Brain pericyte (primary cell): ENCODE measurements around the gene CD6.

ENCODE experiments used
- DNase-seq: peaks from one replicate; pipeline ENCODE4 v3.0.0-alpha.2; 2012; ENCODE audit warnings: low read depth, low spot score

The CD6 gene

DNA sequence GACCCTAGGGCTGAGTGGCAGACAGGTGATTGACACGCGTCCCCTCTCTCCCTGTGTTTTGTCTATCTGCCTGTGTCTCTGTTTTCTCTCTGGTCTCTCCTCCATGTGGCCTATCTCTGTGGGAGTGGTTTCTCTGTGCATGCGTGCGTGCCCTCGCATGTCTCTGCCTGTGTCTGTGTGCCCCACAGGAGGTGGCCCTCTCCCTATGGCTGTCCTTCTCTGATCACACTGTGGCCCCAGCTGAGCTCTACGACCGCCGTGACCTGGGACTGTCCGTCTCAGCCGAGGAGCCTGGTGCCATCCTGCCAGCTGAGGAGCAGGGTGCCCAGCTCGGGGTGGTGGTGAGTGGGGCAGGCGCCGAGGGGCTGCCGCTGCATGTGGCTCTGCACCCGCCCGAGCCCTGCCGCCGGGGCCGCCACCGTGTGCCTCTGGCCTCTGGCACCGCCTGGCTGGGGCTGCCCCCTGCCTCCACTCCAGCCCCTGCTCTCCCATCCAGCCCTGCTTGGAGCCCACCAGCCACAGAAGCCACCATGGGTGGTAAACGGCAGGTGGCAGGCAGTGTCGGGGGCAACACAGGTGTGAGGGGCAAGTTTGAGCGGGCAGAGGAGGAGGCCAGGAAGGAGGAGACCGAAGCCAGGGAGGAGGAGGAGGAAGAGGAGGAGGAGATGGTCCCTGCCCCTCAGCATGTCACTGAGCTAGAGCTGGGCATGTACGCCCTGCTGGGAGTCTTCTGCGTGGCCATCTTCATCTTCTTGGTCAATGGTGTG is 35.6 kb upstream of the CD6 start:
- DNase-seq = no peak

DNA sequence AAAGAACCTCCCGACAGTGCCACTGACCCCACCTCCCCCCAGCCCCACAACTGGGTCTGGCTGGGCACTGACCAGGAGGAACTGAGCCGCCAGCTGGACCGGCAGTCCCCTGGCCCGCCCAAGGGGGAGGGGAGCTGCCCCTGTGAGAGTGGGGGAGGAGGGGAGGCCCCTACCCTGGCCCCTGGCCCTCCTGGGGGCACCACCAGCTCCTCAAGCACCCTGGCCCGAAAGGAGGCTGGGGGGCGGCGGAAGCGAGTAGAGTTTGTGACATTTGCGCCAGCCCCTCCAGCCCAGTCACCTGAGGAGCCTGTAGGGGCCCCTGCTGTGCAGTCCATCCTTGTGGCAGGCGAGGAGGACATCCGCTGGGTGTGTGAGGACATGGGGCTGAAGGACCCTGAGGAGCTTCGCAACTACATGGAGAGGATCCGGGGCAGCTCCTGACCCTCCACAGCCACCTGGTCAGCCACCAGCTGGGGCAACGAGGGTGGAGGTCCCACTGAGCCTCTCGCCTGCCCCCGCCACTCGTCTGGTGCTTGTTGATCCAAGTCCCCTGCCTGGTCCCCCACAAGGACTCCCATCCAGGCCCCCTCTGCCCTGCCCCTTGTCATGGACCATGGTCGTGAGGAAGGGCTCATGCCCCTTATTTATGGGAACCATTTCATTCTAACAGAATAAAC is 34.9 kb upstream of the CD6 start:
- no peak for DNase-seq

DNA sequence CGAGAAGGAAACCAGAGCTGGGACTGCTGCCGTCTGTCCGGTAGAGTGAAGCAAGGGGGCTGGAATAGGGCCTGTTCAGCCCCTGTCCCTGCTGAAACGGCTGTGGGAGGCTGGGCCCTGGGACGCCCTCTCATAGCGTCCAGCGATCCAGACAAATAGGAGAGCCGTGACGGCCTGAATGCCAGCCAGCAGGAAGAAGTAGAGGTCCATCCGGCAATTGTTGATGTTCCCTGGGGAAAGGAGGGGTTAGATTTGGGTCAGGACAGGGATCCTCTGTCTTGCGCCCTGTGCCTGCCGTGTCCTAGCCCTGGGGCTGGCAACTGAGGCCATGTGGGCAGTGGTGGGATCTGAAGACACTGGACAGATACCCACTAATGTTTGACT is 34.3 kb upstream of the CD6 start:
- no peak for DNase-seq

DNA sequence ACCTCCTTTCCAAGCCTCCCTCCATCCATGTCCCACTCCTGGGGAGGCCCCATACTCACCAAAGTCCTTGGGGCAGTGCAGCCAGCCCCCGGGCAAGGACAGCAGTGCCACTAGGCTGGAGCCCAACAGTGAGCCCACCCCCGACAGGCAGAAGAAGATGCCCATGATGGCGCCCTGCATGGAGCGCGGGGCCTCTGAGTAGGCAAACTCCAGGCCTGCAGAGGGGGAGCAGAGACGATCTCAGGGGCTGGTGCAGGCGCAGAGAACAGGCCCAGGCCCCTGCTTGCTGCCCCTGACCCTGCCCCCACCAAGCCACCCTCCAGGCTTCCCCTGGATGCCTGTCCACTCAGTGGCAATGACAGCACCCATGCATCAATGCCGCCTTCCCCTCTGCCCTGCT is 33.7 kb upstream of the CD6 start:
- DNase-seq = no peak

DNA sequence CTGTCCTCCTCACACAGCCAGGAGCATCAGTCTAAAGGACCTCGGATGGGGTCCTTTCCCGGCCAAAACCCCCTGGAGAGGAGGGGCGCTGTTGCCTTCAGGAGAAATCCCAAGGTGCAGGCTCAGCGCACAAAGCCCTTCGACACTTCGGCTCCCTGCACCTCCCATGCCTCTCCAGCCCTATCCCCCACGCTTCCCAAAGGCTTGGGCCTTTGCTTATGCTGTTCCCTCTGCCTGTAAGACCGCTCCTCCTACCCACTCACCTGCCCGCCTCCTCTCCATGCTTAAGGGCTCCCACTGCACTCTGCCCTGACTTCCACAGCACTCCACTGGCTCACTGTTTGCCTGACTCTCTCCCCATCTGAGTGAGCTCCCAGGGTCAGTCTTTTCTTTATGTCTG is 33.0 kb upstream of the CD6 start:
- no peak for DNase-seq

DNA sequence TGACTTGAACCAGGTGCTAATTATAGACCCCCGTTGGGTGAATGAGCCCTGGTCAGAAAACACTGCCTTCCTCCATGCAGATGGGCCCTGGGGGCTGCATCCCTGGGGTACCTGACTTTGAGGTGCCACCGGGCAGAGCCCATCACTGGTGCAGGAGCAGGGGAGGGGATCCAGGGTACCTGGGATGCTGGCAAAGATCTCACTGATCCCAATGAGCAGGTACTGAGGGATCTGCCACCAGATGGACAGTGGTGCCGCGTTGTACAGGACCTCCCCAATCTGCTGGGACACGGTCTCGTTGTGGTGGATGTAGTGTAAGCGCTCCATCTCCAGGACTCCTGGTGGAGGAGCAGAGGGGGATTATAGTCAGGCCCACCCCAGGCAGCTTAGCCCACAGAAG is 32.2 kb upstream of the CD6 start:
- no peak for DNase-seq

DNA sequence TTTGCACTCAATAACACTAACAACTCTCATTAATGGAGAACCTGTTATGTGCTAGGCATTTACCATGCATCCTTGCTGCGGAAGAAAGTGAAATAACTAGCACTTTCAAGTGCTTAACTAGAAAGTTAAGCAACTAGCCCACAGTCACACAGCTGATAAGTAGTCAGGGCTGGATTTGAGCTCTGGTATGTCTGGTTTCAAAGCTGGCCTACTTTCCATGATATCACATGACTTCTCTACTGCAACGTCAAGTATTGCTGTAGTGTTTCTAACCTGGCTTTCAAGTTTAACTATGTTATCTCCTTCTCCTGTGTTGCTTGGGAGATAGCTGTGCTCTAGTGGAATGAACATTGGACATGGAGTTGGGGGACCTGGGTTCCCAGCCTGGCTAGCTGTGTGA is 31.6 kb upstream of the CD6 start:
- DNase-seq = no peak

DNA sequence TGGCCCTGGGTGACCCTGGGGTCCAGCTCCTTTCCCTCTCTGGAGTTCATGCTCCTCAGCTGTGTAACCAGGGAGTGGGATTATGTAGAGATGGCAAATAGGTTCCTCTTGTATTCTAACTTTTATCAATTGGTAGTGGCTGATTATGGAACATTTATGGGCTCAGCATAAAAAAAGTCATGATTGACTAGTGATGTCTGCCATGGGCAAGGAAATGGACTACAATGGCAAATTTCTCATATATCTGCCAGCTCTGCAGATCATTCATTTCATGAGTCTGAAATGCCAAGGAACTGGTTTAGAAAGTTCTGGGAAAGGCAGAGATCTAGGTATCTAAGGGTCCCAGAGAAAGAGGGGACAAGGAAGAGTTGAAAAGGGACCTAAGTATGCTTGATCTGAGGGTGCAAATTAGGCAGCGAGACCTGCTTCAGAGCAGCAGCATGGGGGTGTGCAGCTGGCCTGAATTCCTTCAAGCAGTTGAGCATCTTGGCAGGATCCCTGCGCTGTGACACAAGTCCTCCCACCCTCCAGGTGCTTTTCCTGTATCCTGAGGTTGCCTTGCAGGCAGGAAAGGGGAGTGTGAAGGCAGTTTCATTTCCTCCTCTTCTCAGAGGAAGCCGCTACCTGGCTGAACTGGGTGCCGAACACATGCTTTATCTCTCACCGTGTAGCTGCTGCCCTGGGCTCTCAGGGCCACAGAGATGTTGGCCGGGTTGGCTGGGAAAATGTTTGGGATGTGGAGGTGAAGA is 29.9 kb upstream of the CD6 start:
- DNase-seq = no peak

DNA sequence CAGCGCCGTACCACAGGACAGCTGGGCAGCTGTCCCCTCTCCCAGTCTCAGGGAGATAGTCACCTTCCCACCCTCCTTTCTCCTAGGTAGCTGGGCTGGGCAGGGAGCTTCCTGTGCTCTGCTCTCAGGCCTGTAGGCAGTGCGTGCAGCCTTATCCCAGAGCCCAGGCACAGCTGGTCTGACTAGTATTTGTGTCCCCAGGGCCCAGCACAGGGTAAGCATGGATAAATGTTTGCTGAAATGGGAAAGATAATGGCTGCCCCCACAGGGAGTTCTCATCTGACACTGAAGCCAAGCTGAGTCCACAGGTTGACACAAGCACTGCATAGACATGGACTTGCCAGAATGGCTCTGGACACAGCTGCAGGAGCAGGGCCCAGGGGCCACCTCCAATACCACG is 29.3 kb upstream of the CD6 start:
- DNase-seq = no peak

DNA sequence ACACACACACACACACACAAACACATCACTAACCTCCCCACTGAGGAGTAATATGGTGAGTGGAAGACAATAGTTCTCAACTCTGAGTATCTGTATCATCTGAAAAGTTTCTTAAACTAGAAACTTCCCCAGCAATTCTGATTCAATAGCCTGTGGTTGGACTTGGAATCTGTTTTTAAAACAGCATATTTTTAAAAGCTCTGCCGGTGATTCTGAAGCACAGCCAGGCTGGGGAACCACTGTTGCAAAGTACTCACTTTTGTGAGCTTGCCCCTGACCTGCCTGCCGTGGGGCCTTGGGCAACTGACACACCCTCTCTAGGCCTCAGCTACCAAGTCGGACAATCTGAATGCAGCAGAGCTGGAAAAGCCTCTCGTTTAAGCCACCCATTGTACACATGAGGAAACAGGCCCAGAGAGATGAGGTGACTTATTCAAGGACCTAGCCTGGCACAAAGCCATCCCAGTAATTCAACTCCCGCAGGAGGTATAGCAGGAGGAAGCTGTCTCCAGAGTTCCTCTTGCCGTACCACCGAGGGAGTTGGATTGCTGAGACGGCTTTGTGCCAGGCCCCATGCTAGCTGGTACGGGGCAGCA is 28.4 kb upstream of the CD6 start:
- DNase-seq = no peak

DNA sequence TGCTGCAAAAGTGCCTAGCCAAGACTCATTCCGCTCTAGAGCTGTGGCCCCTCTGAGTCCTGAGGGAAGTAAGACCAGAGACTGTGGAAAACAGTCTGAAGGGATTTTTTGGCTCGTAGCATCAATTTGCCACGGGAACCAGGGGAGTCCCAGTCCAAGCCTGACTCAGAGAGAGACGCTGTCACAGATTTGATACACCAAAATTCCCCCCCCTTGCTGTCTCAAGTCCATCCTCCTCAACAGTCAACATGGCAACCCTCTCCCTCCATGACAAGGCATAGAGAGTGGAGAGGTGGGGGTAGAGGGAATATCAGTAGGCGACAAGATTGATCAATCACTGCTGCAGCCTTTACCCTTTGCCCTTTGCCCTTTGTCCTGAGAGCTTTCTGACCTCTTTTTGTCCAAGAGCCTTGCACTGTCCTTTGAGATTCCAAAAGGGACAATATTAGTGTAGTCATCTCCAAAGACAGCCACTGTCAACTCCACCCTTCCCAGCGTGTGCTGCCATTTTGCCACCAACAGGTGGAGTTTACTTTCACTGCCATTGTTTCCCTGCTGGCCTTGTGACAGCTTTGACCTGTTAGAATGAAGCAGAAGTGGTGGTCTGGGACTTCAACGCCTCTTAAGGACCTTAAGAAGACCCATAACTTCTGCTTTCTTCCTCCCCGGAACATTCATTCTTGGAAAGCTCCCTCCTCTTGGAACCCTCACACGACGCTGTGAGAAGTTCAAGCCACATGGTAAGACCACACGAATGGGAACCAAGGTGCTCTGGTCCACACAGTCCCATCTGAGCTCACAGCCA is 26.8 kb upstream of the CD6 start:
- DNase-seq = no peak

DNA sequence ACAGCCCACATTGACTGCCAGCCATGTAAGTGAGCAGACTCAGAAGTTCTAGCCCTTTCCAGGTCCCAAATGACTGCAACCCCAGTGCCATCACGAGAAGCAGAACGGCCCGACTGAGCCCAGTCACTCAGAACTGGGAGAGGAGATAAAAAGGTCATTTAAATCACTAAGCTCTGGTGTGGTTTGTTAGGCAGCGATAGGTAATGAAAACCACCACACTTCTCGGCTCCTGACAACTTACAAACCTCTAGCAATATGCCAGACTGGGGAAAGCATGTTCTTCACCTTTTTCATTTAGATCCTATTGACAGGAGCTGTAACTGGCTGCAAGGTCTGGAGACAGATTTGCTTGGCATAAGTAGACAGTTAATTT is 26.2 kb upstream of the CD6 start:
- no peak for DNase-seq

DNA sequence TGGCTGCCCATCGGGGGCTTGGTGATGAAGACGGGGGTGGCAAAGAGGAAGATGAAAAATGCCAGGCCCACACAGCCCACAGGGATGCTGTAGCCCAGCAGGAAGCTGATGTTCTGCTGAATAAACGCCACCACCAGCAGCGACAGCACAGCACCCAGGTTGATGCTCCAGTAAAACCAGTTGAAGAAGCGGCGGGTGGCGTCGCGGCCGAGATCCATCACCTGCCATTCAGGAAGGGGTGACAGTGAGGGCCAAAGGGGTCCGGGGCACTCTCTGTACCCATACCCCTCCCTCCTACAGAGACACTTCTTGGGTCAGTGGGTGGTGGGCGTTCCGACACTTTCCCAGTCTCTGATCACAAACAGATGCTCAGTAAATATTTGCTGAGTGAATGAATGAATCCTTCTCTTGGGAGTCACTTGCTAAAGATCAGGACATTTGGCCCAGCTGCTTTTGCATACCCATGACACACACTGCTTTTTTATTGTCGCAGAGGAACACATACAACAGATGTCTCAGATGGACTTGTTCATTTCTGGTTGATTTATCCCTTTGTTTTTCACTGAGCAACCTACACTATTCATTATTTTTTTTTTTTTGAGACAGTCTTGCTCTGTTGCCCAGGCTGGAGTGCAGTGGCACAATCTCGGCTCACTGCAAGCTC is 24.7 kb upstream of the CD6 start:
- no peak for DNase-seq

DNA sequence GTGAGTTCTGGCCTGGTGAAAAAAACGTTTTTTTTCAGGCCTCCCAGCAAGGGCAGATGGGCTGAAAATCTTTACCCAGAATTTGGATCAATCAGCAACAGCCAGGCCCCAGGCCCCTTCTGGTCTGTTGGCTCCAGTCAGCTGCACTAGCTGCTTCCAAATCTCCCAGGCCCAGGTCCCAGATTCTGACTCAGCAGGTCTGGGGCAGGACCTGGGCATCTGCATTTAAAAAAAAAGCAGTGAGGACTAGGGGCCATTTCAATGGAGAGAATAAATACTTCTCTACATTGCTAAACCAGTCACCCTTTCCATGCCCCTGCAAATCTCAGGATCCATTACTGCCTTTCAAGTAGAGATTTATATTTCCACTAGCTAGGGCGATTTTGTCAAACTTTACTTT is 23.8 kb upstream of the CD6 start:
- DNase-seq = no peak

DNA sequence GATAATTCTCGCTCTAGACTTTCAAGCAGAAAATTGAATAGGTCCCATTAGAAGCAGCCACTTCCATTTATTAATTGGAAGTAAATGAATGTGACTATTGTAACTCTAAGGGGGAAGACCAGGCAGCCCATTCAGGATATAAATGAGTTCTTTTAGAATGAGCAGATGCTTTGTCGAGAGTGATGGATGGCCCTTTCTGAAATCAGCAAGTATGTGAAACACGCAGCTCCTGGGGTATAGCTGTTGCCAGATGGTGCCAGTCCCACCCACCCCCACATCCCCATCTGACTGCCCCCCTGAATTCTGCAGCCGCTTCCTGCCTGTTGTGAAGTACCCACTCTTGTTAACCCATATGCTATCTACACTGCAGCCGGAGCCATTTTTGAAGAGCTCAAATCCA is 23.2 kb upstream of the CD6 start:
- DNase-seq = no peak

DNA sequence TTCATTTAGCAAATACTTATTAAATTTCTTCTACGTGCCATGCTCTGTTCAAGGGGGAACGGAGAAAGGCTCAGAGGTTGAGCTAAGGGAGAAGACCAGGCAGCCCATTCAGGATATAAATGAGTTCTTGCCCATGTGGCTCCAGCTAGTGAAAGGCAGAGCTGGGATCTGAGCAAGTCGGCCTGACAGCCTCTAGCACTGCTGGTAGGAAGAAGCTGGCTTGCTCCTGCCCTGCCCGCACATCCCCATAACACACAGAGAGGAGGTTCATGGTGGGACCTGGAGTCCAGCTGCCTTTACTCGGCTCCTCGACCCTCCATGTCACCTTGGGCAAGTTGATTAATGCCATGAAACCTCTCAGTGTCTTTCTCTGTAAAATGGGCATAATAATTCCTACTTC is 21.5 kb upstream of the CD6 start:
- no peak for DNase-seq

DNA sequence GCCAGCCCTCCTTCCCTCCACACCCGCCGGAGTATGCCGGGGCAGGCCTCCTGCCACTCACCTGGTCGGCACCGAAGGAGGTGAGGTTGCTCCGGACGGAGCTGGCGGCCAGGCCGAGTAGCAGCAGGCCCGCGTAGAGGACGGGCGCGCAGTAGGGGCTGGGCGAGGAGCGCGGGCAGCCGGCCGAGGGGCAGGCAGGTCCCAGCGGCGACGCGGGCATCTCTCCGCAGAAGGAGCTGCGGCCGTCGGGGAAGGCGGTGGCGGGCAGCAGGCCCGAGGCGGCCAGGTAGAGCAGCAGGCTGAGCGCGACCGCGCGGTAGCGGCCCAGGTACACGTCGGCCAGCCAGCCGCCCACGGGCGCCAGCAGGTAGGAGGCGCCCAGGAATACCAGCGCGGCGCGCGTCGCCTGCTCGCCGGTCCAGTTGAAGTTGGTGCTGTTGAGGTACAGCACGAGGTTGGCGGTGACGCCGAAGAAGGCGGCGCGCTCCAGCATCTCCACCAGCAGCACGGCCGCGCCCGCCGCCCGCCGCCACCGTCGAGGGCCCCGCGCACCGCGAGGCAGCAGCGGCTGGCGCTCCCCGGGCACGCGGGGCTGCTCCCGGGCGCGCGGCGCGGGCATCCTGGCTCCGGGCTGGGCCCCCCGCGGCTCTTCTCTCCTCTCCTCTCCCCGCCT is 20.4 kb upstream of the CD6 start:
- DNase-seq = no peak

DNA sequence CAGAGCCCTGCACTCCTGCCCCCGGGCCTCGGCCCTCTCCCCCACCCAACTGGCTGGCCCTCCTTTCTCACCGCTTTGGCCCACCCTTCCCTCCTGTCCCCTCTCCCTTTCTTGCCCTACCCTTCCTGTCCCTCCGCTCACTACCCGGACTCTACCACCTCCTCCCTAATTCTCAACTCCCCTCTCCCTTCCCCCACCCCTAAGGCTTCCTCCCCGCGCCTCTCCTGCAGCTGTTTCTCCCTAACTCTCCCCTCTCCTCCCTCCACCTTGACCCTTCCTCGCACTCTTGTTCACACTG is 19.9 kb upstream of the CD6 start:
- DNase-seq = no peak

DNA sequence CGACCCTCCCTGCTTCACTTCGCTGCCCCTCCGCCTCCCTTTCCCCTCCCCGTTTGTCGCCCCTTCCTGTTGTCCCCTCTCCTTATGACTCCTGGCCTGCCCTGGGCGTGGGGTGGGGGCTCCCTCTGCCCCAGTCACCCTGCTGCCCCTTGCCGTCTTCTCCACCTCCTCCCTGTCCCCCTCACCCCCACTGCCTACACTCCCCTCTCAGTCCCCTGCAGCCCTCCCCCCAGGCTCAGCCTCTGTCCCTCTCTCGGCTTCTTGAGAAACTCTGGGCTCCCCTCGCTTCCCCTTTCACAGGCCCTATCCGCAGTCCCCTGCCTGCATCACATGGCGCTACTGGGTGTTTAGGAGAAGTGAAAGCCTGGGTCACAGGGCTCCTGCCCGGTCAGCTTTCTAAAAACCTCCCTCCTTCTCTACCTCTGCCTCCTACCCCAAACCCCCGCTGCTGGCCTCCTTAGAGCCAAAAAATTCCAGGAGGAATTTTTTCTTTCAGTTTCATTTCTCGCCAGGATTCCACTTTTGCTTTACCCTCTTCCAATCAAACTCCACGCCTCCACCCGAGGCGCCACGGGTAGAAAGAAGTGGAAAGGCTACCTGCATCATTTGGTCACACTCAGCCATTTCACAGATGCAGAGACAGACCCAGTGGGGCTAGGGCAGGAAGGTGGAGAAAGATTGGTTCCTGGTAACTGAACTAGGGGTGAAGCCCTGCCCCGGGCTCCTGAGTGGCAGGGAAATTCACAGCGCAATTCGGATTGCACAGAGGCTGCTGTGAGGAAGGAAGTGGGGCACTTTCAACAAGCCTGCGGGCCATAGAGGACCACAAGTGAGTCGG is 19.4 kb upstream of the CD6 start, which contains the start of gene SLC15A3:
TSS of gene SLC15A3 (minus strand) at position 273 of the 838 bp plus-strand sequence. CDS start 625 bp downstream, outside the sequence.
- no peak for DNase-seq

DNA sequence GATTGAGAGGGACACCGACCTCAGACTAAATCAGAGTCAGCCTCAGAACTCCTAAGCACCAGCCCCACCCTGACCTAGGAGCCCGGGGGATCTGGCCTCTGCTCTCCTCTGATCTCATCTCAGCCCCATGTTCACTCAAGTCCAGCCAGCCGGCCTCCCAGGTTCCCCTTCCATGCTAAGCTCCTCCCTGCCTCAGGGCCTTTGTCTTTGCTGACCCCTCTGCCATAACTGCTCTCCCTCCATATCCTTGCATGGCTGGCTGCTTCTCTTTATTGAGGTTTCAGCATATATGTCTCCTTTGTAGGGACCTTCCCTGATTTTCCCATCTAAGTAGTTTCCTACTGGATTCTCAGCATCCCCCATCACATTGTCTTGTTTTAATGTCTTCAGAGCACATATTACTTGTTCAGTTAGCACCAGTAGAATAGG is 18.7 kb upstream of the CD6 start:
- no peak for DNase-seq
